Measurements from ENCODE around the gene SLC35A2.

SLC35A2 gene

DNA sequence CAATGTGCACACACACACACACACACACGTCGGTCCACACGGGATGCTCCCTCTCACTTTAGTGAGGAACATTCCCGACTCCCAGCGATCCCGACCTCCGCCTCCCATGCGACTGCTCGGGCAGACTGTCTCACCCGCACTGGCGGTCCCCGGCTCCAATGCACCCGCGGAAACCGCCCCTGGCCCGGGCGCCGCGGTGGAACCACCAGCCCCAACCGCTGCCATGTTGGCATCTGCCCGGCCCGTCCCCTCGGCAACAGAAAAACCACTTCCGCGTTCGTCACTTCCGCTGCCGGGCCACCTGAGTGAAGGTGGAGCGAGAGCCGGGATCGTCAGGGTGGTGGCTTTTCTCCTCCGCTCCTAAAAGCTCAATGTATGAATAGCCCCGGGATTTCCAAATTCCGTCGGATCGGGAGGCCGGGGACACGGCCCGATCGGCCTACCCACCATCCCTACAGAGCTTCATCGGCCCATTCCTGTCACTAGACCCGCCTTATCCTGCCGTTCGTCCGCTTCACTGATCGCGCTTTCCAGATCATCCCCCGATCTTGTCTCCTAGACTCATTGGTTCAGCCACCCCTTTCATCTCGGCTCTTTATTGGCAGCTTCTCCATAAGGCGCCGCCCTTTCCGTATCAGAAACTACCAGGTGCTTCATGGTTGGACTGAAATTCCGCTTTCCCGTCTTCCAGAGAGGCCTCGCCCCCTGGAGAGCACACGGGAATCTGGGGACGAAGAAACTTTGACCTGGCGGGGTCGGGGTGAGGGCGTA lies at the start of gene SLC35A2:
SLC35A2 (minus strand) TSS at position 235 of the 771 bp plus-strand sequence; CDS start at position 225, 10 bp downstream.
- DNase-seq (ENCODE audit: low spot score), result peak; percentile 71

DNA sequence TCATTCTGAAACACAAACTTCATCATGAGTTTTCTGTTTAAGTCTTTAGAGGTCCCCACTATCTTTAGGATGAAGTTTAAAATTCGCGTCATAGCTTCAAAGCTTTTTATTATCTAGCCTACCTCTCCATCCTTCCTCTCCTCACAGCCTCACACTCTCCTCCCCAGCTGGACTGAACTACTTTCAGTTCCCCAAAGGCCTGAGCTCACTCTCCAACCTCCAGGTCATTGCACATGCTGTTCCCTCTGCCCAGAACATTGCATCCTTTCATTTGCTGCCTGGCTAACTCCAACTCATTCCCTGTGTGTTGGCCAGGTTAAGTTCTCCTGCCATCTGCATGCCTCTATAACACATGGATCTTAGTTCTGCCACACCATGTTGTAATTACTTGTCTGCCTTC lies 48.8 kb upstream of the SLC35A2 start:
- no peak for DNase-seq (ENCODE audit: low spot score)

DNA sequence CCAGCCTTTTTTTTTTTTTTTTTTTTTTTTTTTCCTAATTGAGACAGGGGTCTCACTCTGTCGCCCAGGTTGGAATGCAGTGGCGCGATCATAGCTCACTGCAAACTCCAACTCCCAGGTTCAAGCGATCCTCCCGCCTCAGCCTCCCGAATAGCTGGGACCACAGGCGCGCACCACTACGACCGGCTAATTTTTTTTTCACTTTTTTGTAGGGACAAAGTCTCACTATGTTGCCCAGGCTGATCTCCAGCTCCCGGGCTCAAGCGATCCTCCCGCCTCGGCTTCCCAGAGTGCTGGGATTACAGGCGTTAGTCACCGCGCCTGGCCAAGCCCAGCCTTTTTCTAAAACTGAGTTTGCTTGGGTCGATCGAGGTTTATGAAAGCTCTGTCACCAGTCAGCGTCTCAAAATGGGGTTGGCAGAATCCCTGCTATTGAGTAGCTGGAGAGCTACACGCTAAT lies 47.2 kb upstream of the SLC35A2 start:
- no peak for DNase-seq (ENCODE audit: low spot score)

DNA sequence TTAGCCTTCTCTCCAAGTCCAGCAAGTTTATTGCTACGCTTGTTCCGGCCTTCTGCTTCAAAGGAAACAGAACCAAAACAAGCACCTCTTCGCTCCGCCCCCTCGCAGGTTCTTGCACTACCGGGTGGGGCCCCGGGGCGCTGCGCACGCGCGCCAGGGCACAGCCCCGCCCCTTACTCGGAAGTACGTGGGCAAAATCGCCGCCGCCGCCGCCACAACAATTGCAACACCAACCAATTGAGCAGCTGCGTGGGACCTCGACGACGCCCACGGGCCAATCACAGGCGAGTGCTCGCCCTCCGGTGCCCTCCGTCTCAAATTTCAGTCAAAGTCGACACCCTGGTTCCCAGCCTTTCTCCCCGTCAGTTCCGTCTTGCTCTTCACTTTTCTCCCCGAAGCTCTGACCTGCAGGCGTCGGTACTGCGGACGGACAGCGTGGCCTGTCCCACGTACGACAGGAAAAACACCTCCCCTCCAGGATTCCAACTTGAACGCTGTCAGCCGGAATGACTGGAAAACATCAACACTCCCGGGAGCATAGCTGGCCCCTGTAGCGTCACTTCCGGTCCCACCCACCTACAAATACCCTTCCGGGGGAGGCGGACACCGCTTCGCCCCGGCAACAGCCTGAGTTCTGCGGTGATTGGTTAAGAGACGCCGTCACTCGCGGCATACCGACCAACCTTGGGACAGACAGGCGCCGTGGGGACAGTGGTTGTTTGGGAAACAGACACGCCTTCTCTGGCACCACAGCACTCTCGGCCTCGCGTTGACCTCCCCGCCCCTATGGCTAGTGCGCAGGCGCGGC lies 46.6 kb upstream of the SLC35A2 start:
- peak; percentile 98 for DNase-seq (ENCODE audit: low spot score)

DNA sequence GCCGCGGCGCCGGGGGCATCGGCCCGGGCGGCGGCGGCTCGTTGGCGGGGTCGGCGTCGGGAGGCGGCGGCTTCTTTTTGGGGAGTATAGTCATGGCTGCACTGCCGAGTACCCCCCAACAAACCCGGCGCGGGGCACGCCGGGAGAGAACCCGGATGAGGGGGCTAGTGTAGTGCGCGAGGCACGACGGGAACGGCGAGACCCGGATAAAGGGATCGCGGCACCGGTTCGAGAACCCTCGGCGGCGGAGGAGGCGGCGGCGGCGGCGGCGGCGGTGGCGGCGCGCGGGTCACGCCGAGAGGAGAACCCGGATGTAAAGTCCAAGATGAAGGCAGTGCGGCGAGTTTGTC lies 46.0 kb upstream of the SLC35A2 start, which contains the start of gene OTUD5:
OTUD5 (minus strand) TSS at position 131 of the 350 bp plus-strand sequence; CDS start at position 94, 37 bp downstream.
- no peak for DNase-seq (ENCODE audit: low spot score)

DNA sequence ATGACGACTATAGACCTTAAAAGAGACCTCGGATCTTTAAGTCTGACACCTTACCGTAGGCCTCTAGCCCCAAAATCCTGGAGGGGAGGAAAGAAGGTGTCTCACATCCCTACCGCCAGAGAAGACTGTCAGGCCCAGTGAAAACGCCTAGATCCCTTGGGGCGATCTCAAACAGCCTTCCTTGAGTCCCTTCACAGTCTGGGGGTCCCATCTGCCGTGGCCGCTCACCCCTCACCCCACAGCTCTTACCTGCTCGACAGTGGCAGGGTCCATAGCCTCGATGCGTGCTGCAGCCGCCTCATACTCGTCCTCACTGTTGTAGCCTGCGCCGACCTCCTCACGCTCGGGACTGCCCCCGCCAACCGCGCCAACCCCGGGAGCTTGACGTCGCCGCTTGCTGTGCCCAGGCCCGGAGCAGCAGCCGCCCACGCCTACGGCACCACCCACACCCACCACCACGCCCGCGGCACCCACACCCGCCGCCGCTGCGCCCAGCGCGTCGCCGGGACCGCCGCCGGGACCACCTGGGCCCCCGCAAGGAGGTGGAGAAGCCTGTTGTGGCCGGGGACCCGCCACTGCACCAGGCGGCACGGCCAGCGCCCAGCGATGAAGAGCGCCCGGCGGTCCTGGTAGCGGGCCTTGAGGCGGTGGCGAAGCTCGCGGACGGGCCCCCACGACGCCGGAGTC lies 45.4 kb upstream of the SLC35A2 start:
- DNase-seq (ENCODE audit: low spot score), result no peak

DNA sequence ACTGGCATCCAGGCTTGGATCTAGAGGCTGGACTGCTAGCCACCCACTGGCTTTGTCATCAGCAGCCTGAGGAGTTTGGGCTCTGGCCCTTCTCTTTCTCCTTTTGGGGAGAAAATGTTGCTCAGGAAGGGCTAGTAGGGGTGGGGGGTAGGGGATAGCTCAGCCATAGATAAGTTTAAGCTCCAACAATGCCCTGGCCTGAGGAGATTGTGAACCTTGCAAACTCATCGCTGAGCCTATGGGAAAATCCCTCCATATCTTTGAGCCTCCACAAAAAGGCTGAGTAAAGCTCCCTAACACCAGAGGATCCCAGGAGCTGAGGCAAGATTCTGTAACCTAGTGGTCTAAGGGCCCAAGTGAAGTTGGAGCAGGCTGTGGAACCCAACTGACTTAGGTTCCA lies 37.1 kb upstream of the SLC35A2 start:
- no peak for DNase-seq (ENCODE audit: low spot score)

DNA sequence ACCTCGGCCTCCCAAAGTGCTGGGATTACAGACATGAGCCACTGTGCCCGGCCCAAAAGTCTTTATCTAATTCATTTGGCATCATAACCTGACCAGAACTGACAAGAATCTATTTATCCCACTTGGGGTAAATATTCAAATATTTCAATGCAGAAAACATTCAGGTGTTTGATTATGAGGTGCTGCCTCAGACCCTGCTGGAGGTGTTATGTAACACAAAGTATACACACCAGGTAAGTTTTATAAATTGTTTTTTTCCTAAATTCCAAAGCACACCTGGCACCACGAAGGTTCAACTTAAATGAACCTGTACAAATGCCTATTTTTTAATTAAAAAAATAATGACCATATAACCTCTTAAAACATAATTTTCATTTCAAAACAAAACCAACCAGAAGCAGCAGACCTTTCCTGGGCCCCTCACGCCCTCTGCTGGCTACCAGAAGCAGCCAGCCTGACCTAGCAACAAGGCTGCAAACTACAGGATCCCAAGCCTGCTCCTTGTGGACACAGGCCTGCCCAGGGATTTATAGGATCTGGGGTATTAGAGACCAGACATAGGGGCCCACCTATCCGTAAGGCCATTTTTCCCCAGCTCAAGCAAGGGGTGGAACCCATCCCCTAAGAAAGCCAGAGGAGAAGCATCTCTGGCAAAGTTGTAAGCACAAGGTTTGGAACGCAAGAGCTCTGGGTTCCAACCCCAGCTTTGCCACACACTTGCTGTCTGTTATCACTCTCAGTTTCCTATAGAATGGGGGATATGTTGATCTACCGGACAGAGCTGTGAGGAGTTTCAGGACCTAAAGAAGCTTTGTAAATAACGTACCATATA lies 34.3 kb upstream of the SLC35A2 start:
- DNase-seq (ENCODE audit: low spot score), result peak; percentile 20

DNA sequence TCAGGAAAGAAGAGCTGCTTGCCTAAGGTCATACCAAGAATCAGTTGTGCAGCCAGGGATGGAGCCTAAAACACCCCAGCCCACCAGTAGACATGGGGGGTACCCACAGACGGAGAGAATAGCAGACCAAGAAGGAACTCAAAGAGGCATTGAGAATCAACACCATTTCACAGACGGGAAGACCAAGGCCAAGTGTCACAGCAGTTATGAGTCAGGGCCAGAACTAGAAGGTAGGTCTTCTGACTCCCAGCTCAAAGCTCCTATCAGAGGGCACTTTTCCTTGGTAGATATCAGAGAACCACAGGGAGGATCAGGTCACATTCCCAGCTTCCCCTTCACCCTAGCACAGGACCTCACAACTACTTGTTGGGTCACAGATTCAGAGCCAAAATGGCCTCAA lies 31.4 kb upstream of the SLC35A2 start:
- no peak for DNase-seq (ENCODE audit: low spot score)

DNA sequence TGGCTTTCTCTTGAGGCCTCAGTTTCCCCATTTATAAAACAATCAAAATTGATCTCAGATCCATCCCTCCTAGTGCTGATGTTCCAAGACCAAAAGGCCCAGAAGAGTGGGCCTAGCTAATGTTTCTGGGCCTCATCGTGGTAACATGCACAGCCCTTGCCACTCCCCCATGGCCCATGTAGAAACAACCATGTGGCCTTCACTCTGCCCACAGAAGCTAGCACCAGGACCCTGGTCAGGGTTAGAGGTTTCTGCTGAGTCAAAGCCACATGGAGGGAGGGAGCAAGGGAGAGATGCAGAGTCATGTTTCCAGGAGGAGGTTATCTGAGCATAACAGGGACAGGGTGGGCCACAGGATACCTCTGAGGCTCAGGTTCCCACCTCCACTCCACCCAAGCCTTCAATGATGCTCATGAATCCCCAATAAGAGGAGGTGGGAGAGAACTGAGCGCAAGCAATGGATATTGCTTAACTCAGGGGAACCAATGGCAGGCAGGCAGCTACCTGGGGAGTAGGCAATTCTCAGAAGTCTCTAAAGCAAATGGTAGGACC lies 29.0 kb upstream of the SLC35A2 start:
- no peak for DNase-seq (ENCODE audit: low spot score)

DNA sequence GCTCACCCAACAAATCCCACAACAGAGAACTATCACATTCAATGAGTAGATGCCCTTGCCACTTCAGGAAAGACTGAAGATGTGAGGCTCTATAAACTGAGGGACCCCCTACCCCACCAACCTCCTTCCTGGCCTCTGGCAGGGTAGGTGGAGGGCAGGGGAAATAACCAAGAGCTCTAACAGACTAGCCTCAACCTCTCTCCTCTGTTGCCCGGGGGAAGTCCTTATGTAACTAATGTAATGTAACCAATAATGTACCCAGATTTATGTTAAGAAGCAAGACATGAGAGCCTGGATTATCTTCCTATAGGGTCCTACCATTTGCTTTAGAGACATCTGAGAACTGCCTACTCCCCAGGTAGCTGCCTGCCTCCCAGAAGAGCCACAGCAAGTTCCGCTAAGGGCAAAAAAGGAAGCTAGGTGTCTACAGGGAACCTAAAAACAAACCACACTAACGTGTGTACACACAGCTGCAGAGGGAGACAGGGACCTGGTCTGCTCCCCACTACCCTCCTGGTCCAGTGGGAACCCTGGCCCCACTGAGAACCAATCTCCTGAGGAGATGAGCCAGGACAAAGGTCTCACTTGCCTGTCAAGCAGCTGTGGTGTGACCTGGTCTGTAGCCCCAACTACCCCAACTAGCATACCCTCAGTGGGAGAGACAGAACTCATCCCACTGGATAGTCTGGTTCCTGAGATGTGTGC lies 28.2 kb upstream of the SLC35A2 start:
- DNase-seq (ENCODE audit: low spot score), result no peak

DNA sequence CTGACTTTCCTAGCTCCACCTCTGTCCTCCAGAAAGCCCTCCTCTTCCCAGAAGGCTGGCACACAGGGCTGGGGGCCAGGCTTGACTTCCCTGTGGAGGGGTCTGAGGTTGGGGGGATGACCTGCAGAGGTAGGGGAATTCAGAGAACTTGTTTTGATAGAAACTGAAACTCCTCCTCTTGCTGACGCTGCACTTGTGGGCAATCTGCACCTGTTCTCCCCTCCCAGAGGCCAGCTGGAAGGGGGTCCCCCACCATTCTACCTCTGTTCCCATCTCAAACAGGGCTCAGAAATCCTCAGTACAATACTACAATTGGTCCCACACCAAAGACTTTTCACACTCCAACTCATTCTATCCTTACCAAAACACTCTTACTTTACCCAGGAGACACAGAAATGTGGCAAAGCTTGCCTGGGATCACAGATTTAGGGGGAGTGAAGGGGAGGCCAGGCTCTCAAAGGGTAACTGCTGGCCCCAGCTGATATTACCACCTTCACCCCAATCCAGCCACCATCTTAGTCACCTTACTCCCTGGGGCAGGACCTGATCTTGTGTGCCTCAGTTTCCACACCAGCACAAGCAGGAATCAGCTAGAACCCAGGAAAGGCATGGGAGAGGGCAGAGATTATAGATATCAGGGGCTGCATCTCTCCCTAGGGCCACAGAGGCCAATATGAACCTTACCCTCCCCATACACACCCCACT lies 27.4 kb upstream of the SLC35A2 start:
- DNase-seq (ENCODE audit: low spot score), result no peak

DNA sequence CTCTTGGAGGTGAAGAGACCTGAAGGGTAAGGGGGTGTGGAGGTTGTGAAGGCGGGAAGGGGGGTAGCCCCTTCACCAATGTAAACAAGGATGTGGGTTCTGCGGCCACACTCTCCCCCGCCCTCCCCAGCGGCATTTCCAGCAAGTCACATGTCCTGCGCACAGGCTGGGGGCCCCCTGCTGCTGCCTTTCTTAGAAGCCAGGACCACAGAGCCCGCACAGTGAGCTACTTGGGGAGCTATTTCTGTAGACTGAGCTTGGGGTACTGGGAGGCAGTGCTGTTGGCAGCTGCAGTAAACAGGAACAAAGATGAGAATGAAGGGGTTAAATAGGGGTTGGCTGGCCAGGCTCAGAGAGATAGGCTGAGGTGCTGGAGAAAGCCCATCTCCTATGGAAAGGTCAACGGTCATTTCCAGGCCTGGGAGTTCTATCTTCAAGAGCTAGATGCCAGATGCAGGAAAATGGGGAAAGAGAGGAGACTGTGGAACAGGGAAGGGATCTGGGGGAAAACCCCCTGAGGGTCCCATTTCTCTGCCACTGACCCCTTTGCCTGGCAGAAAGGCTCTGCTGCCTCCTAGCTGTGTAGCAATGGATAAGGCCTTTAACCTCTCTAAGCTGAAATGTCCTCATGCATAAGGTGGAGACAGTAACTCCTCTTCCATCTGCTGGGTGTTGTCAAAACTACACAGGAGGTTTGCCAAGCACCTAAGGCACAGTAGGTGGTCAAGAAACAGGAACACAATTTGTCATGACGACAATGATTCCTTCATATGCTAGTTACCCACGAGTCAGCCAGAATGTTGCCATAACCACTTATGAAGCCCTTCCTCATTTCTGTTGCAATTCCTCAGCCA lies 25.8 kb upstream of the SLC35A2 start:
- no peak for DNase-seq (ENCODE audit: low spot score)

DNA sequence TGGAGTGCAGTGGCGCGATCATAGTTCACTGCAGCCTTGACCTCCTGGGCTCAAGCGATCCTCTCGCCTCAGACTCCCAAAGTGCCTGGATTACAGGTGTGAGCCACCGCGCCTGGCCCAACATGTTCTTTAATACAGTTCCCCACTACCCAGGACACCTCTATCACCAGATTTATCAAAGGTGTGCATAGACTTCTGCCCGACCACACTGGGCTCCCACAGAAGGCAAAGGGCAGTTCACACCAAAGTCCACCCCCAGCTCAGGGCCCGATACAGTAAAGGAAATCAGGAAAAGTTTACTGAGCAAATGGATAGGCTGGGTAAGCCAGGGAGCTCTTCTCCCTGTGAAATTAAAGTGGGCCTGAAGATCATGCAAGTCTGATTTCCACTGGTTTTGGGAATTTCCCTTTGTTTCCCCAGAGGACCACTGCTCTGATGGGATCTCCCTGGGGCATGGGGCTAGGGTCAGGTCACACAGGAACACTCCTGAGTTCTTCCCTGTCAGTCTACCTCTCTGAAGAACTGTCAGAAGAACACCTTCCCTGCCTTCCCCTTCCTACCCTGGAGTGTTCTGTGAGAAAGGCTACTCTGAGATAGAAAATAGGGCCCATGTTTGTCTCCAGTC lies 25.1 kb upstream of the SLC35A2 start:
- no peak for DNase-seq (ENCODE audit: low spot score)

DNA sequence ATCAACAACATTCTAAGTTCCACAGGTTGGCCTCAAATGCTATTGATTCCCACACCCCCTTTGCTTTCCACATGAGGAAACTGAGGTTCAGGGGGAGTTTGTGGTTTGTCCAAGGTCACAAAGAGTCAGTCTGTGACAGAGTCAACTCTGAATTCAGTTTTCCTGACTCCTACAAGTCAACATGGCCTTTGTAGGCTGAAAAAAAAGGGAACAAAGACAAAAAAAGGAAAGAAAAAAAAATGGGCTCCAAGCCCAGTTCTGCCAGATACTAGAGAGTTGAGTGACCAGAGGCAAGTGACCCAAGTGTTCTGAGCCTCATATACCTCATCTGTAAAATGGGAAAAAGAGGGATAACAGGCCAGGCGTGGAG lies 23.8 kb upstream of the SLC35A2 start:
- no peak for DNase-seq (ENCODE audit: low spot score)

DNA sequence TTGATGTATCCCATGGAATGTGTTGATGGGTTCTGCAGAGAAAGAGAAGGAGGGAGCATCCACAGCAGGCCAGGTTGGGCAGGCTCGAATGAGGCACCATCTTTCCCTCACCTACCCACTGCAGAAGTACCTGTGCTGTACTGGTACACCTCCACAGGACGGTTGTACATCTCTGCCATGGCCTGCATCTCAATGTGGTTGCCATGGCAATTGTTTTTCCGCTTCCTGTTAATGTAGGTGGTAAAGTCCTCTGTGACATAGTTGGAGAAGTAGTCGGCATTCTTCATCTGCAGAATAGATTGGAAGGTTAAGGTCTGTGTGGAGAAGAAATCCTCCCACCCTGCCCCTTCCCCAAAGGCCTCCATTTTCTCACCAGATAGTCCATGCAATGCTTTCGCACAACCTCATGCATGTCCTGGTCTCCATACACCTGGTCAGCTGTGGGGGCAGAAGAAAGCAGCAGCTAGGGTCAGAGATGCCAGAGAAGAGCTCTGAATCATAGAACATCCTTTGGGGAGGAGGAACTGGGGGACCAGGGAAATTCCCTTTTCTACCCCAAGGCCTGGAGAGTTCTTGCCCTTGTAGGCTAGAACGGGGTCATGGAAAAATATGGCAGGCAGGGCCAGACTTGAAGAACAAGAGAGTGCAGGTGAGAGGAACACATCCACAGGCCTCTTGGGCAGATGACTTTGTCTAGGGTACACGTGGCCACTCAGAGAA lies 23.3 kb upstream of the SLC35A2 start:
- DNase-seq (ENCODE audit: low spot score), result no peak

DNA sequence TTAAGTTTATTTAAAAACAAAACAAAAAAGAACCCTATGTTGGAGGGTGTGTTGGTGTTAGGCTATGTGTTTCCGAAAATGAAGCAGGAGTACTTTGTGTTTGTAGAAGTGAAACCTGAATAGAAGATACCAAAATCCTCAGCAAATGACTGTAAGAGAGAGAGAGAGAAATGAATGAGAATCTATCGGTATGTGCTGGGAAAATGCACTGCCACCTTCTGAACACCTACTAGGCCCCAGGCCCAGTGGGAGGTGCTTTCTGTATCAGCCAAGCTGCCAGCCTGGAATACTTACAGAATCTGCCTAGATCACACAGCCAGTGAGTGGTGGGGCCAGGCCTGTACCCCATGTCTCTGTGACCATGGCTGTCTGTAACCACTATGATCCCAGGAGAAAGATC lies 22.3 kb upstream of the SLC35A2 start:
- no peak for DNase-seq (ENCODE audit: low spot score)

DNA sequence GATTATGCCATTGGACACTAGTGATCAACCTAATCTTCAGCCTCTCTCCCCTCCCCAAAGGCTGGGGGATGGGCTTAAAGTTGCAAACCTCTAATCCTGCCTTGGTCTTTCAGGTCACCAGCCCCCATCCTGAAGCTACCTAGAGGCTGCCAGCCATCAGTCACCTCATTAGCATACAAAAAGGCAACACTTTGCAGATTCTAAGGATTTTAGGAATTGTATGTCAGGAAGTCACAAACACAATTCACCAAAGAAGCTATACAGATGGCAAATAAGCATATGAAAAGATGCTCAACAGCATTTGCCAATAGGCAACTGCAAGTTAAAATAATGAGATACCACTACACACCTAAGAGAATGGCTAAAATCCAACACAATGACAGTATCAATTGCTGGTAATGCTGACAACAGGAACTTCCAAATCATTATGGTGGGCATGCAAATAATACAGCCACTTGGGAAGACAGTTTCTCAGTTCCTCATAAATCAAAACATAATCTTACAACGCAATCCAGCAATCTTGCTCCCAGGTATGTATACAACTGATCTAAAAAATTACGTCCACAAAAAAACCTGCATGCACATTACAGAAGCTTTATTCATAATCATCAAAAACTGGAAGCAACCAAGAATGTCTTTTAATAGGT lies 16.4 kb upstream of the SLC35A2 start:
- no peak for DNase-seq (ENCODE audit: low spot score)
